HG03280 (cell line): ENCODE measurements around the gene GPC4.
"Not testable (repeated sequence)": the region's sequence is repeated elsewhere in the genome, so short reads cannot be mapped to it uniquely, and the experiment has no call there.

Experiments used
- ATAC-seq: cut with Tn5 transposase; IDR thresholded peaks from one replicate; pipeline ENCODE4 v1.9.1; 2021; ENCODE audit warnings: mild to moderate bottlenecking, moderate library complexity; ENCODE audit not compliant: unreplicated experiment

The GPC4 gene

GRCh38 chrX:133307637-133308498 lies 107.4 kb downstream of the GPC4 start:
- no peak for ATAC-seq

- ATAC-seq = no peak
Measured at GRCh38 chrX:133307094-133307493, 108.2 kb downstream of the GPC4 start.

GRCh38 chrX:133306316-133306715 lies 109.0 kb downstream of the GPC4 start:
- ATAC-seq = no peak

GRCh38 chrX:133305348-133305747 lies 109.9 kb downstream of the GPC4 start:
- no peak for ATAC-seq

- no peak for ATAC-seq
Measured at GRCh38 chrX:133302775-133303445, 112.4 kb downstream of the GPC4 start.

GRCh38 chrX:133300591-133300990 lies 114.7 kb downstream of the GPC4 start:
- ATAC-seq = no peak

GRCh38 chrX:133297284-133297683 lies 118.0 kb downstream of the GPC4 start:
- ATAC-seq = no peak

GRCh38 chrX:133294126-133294525 lies 121.2 kb downstream of the GPC4 start:
- ATAC-seq = no peak

- ATAC-seq = no peak
Measured at GRCh38 chrX:133290076-133290475, 125.2 kb downstream of the GPC4 start.

- ATAC-seq = no peak
Measured at GRCh38 chrX:133287860-133288259, 127.4 kb downstream of the GPC4 start.

- ATAC-seq = no peak
Measured at GRCh38 chrX:133285341-133285740, 129.9 kb downstream of the GPC4 start.

GRCh38 chrX:133279112-133279730 lies 136.1 kb downstream of the GPC4 start:
- not testable (repeated sequence) for ATAC-seq

- no peak for ATAC-seq
Measured at GRCh38 chrX:133273180-133273579, 142.1 kb downstream of the GPC4 start.

GRCh38 chrX:133269168-133269567 lies 146.1 kb downstream of the GPC4 start:
- no peak for ATAC-seq

GRCh38 chrX:133267621-133268020 lies 147.7 kb downstream of the GPC4 start:
- no peak for ATAC-seq

- ATAC-seq = no peak
Measured at GRCh38 chrX:133265331-133265730, 150.0 kb downstream of the GPC4 start.

GRCh38 chrX:133258481-133258880 lies 156.8 kb downstream of the GPC4 start:
- ATAC-seq = no peak

- no peak for ATAC-seq
Measured at GRCh38 chrX:133254666-133255065, 160.6 kb downstream of the GPC4 start.

- no peak for ATAC-seq
Measured at GRCh38 chrX:133251204-133251603, 164.1 kb downstream of the GPC4 start.

- ATAC-seq = no peak
Measured at GRCh38 chrX:133250184-133251100, 164.8 kb downstream of the GPC4 start.
